CD4-positive, alpha-beta T cell (primary cell): ENCODE results near the gene FOSL1. TPM values are rescaled to one million over a fixed set of nuclear protein-coding genes. Genes with fewer than 3 reads are reported as not detected.
A peak's percentile ranks its signal among the peaks of the same experiment; 100 is the strongest.

Experiments
- ATAC-seq: fragments of 200-7000 bp; cut with Tn5 transposase; one replicate; pipeline ENCODE4 v1.10.0; 2022; ENCODE audit warnings: mild to moderate bottlenecking; ENCODE audit not compliant: poor library complexity
- CTCF ChIA-PET: fragments of 350-600 bp; sonication (Branson Sonifier 250); formaldehyde crosslinking; loops from one replicate; lab custom pipeline; 2021; ENCODE audit warnings: antibody characterized with exemption, inconsistent platforms; lab: Charles Lee
- POLR2A ChIA-PET: fragments of 350-600 bp; sonication (Branson Sonifier 250); formaldehyde crosslinking; loops from one replicate; lab custom pipeline; 2021; ENCODE audit warnings: antibody characterized with exemption, inconsistent platforms; lab: Charles Lee
- DNase-seq, 14 experiments: peaks; one replicate each; pipeline ENCODE4 v3.0.0-alpha.2; 2013 to 2020; ENCODE audit warnings: mixed read lengths in 2 of 14
- H3K27ac ChIP-seq, 2 donors: one replicate each; pipeline versions ENCODE4 v1.5.1 to v1.7.0; 2013; ENCODE audit warnings: low read length in 2 of 2, low read depth in 1 of 2, mild to moderate bottlenecking in 1 of 2
- H3K27me3 ChIP-seq, 2 experiments: 1 replicate in 1 of 2; 2 replicates in 1 of 2; pipeline versions ENCODE4 v1.6.1 to v1.7.0; 2013; ENCODE audit warnings: low read length in 2 of 2, control low read depth in 1 of 2, mild to moderate bottlenecking in 1 of 2, moderate library complexity in 1 of 2; ENCODE audit not compliant: insufficient read depth in 2 of 2, control insufficient read depth in 1 of 2
- H3K36me3 ChIP-seq: one replicate; pipeline ENCODE4 v1.6.1; 2013; ENCODE audit warnings: low read length, control low read depth; ENCODE audit not compliant: insufficient read depth
- H3K4me1 ChIP-seq: one replicate; pipeline ENCODE4 v1.6.1; 2013; ENCODE audit warnings: low read length, control low read depth; ENCODE audit not compliant: insufficient read depth
- H3K4me3 ChIP-seq: one replicate; pipeline ENCODE4 v1.5.1; 2013; ENCODE audit warnings: mild to moderate bottlenecking, low read length, moderate library complexity
- H3K9me3 ChIP-seq, 2 experiments: 1 replicate in 1 of 2; 2 replicates in 1 of 2; pipeline versions ENCODE4 v1.6.1 to v1.7.0; 2013; ENCODE audit warnings: low read length in 2 of 2, mild to moderate bottlenecking in 2 of 2, control low read depth in 1 of 2, moderate library complexity in 1 of 2; ENCODE audit not compliant: control insufficient read depth in 1 of 2, insufficient read depth in 1 of 2
- H3K27ac Mint-ChIP-seq: one replicate; pipeline ENCODE4 v1.8.0; 2020; ENCODE audit warnings: mixed read lengths
- H3K27me3 Mint-ChIP-seq: one replicate; pipeline ENCODE4 v1.8.0; 2021; ENCODE audit warnings: mixed read lengths
- H3K36me3 Mint-ChIP-seq: one replicate; pipeline ENCODE4 v1.8.0; 2021; ENCODE audit warnings: low read depth, mixed read lengths
- H3K4me1 Mint-ChIP-seq: one replicate; pipeline ENCODE4 v1.8.0; 2021; ENCODE audit warnings: low read depth, mixed read lengths
- H3K4me3 Mint-ChIP-seq: one replicate; pipeline ENCODE4 v1.8.0; 2020; ENCODE audit warnings: mild to moderate bottlenecking, mixed read lengths
- H3K9me3 Mint-ChIP-seq: one replicate; pipeline ENCODE4 v1.8.0; 2020; ENCODE audit warnings: mixed read lengths
- CTCF ChIP-seq: fragments of 200-600 bp; IDR thresholded peaks from one replicate; pipeline ENCODE4 v1.8.0; 2022; ENCODE audit warnings: antibody characterized with exemption, mild to moderate bottlenecking
- intact Hi-C, 2 experiments: fragments of 100-400 bp; cut with DNase I in 1 of 2; cut with micrococcal nuclease in 1 of 2; formaldehyde crosslinking; loops; one replicate each; pipeline versions ENCODE4 v1.15.1 to v1.9.0; 2023 to 2025; cut with DNase I, micrococcal nuclease
- total RNA-seq, 174 experiments: library from RNA in 2 of 174; stranded (reverse) in 2 of 174; gene quantifications; one replicate each; pipeline ENCODE4 v1.2.3 and lab custom pipeline; 2021 to 2026

Gene FOSL1
- total RNA-seq, 2 experiments from 2014 or later: 1.8 to 2.2 TPM

DNA sequence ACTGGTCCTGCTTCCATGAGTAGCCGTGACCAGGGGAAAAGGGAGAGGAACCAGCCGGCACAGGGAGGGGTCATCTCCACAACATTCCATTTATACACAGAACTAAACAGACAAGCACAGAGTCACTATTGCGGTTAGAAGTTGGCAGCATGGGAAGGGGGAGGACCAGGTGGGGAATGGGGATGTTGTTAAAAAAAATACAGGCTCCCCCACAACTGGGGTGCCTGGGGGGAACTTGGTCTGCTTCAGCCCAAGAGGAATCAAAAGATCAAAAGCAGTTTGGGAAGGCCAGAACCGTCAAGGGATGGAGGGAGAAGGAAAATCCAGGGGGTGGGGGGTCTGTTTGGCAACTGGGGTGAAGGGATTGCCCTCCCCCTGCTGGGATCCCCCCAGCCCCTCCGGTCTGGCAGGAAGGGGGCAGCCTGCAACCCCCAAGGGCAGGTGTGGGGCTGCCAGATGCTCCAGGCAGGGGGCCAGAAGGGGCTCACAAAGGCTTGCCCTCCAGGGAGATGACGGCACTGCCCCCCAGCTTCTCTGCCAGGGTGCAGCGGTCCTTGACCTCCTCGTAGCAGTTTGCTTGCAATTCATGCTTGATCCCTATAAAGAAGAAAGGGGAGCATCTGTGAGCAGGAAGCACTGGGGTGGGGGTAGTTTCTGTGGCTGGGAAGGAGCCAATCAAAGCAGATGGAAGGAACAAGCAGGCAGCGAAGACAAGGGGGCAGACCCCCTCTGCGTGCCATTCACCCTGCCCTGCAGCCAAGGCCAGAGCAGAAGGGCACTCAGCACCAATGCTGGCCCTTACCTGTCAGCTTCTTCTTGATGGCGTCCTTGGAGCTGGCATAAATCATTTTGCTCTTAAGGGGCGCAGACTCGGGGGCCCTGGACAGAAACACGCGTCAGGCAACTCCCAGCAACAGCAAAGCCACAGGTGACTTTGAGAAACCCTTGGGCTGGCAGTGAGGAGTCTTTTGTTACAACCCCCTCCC is 45.0 kb downstream of the FOSL1 start:
- Histone ChIP-seq H3K27me3 (no peaks in the 10 kb centered on the region), H3K36me3 (peaks cover 58% of the 10 kb centered on the region), H3K4me3 (no peak overlapping the region), H3K9me3 (peaks cover 7 to 23% of the 10 kb centered on the region in 2 experiments), H3K4me1 (peaks cover 58% of the 10 kb centered on the region), H3K27ac (peak overlapping the region in 1 of 2 donors; percentile 16)
- intact Hi-C loops: loop anchor here in 1 of 2 experiments (5.0 to 10.0 kb wide), 2 partner anchors 238 to 430 kb away; partner anchors contain the start of genes PCNX3 and YIF1A
- TF ChIP-seq CTCF: no peak
- DNase-seq (peak in 2 of 14 experiments; percentile 27 to 28), ATAC-seq (no peak)
- Mint-ChIP-seq H3K9me3 (no peaks in the 10 kb centered on the region), H3K27me3 (no peaks in the 10 kb centered on the region), H3K36me3 (peaks cover 78% of the 10 kb centered on the region), H3K27ac (peak overlapping the region; percentile 94), H3K4me1 (peaks cover 43% of the 10 kb centered on the region), H3K4me3 (peak overlapping the region; percentile 84)
- POLR2A ChIA-PET: no interaction called here
- CTCF ChIA-PET: no interaction called here

GRCh38 chr11:65854161-65854592 is 46.0 kb downstream of the FOSL1 start:
- Histone ChIP-seq H3K9me3 (peaks cover 7 to 23% of the 10 kb centered on the region in 2 experiments), H3K4me1 (peaks cover 49% of the 10 kb centered on the region), H3K27ac (no peak overlapping the region), H3K4me3 (no peak overlapping the region), H3K36me3 (peaks cover 58% of the 10 kb centered on the region), H3K27me3 (no peaks in the 10 kb centered on the region)
- Mint-ChIP-seq H3K36me3 (peaks cover 69% of the 10 kb centered on the region), H3K9me3 (no peaks in the 10 kb centered on the region), H3K4me3 (peak overlapping the region; percentile 72), H3K27ac (peak overlapping the region; percentile 58), H3K4me1 (peaks cover 38% of the 10 kb centered on the region), H3K27me3 (no peaks in the 10 kb centered on the region)
- CTCF ChIA-PET: no interaction called here
- no peak for TF ChIP-seq CTCF
- ATAC-seq: no peak
- no peak for DNase-seq
- POLR2A ChIA-PET: interaction anchor here (1.7 kb wide), 1 partner anchor 36 kb away, joined by 4 read pairs; the partner anchor contains the start of gene CCDC85B
- intact Hi-C loops: loop anchor here in 1 of 2 experiments (10.0 kb wide), 1 partner anchor 431 kb away; the partner anchor contains the start of gene YIF1A

- ChIA-PET POLR2A (interaction anchor here (1.7 to 2.8 kb wide), 2 partner anchors 21 to 37 kb away, joined by 4 to 9 read pairs; partner anchors contain the start of gene CCDC85B), CTCF (interaction anchor here (0.6 kb wide), 1 partner anchor 402 kb away, joined by 3 read pairs; no protein-coding TSS in a partner anchor)
- intact Hi-C loops: loop anchor here in 1 of 2 experiments (10.0 kb wide), 1 partner anchor 431 kb away; the partner anchor contains the start of gene YIF1A
- no peak for ATAC-seq
- DNase-seq: peak in 1 of 14 experiments; percentile 25
- peaks cover 31% of the 10 kb centered on the region for H3K4me1 Mint-ChIP-seq
- peak overlapping the region; percentile 72 for H3K4me3 Mint-ChIP-seq
- H3K9me3 ChIP-seq: peaks cover 7 to 23% of the 10 kb centered on the region in 2 experiments
- H3K4me1 ChIP-seq: peaks cover 42% of the 10 kb centered on the region
- no peak overlapping the region for H3K4me3 ChIP-seq
- H3K36me3 Mint-ChIP-seq: peaks cover 62% of the 10 kb centered on the region
- H3K27me3 Mint-ChIP-seq: no peaks in the 10 kb centered on the region
- TF ChIP-seq CTCF: no peak
- H3K9me3 Mint-ChIP-seq: no peaks in the 10 kb centered on the region
- peaks cover 58% of the 10 kb centered on the region for H3K36me3 ChIP-seq
- H3K27me3 ChIP-seq: no peaks in the 10 kb centered on the region
- peak overlapping the region; percentile 58 for H3K27ac Mint-ChIP-seq
- H3K27ac ChIP-seq: no peak overlapping the region
Observed at GRCh38 chr11:65853246-65853979, 46.8 kb downstream of the FOSL1 start.
